ENCODE data around the gene FAM120B.

The FAM120B gene

DNA sequence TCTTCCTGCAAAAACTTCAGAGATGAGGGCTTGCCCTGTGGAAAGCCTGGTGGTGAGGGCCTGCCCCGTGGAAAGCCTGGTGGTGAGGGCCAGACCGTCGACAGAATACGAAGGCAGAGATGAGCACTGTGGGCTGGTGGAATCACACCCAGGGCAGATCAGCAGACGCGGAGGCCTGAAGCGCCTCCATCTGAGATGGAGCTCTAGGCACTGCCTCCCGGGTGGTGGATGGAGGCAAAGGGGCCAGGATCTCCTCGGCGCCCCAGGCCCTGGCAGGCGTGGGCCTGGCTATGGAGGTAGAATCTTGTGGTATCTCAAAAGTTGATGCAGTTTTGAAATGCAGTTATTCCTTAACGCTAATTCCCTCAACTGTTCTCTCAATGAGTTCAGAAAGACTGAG lies 141.8 kb downstream of the FAM120B start:
- no peak for DNase-seq

DNA sequence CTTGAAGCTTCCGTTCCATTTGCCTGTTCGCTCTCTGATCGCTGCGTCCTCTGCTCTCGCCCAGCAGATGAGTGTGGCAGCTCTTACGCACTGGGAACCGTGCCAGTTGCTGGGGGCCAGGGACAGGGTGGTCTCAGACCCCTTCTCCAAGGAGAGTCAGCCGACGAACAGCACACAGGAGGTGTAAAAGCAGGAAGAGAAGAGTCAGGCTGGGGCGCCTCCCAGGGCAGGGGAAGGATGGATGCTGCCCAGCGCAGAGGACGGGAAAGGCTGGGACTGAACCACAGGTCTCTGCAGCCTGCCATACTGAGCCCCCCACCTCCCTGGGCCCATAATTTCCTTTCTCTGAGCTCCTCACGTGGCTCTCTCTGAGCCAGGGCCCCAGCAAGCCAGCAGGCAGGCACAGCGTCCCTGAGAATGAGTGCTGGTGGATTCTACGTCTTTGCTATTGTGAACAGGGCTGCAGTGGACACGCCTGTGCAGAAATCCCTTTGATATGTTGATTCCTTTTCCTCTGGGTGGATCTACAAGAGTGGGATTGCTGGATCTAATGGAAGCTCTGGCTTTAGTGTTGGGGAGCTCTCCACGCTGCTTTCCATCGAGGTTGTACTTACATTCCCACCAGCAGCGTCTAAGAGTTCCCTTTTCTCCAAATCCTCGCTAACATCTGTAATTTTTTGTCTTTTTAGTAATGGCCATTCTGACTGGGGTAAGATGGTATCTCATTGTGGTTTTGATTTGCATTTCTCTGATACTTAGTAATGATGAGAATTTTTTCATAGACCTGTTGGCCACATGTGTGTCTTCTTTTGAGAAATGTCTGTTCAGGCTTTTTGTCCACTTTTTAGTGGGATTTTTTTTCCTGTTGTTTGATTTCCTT lies 142.4 kb downstream of the FAM120B start:
- DNase-seq, result no peak

DNA sequence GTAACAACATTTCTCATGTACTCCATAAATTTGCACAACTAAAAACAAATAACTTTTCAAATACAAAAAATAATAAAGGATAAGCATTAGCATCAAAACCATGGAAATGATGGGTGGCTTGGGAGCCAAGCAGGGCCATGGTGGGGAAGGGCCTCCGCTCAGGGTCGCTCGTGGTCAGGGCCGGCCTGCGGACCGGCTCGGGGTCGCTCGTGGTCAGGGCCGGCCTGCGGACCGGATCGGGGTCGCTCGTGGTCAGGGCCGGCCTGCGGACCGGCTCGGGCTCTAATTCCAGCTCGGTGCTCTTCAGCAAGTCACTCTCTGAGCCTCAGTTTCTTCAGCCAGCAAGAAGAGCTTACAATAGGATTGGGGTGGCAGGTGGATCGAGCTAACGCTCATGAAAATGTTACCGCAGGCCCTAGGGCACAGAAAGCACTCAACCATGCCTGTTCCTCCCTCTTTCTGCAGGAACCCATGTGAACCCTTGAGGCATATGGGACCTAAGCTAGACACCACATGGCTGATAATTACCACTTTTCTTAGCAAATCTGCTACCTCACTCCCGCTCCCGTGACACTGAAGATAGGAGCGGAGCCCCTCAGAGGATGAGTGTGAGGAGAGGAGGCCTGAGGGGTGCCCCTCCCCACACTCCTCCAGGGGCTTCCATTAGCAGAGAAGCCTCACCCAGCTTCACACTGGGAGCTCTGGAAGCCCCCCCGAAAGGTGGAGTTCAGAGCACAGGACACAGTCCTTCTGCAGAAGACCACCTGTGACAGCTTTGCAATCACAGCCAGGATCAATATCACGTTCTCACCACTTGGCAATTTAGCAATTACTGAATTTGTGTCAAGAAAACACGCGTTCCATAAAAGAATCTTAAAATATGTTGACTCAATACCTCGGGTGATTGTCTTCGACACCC lies 143.5 kb downstream of the FAM120B start:
- DNase-seq, result no peak

DNA sequence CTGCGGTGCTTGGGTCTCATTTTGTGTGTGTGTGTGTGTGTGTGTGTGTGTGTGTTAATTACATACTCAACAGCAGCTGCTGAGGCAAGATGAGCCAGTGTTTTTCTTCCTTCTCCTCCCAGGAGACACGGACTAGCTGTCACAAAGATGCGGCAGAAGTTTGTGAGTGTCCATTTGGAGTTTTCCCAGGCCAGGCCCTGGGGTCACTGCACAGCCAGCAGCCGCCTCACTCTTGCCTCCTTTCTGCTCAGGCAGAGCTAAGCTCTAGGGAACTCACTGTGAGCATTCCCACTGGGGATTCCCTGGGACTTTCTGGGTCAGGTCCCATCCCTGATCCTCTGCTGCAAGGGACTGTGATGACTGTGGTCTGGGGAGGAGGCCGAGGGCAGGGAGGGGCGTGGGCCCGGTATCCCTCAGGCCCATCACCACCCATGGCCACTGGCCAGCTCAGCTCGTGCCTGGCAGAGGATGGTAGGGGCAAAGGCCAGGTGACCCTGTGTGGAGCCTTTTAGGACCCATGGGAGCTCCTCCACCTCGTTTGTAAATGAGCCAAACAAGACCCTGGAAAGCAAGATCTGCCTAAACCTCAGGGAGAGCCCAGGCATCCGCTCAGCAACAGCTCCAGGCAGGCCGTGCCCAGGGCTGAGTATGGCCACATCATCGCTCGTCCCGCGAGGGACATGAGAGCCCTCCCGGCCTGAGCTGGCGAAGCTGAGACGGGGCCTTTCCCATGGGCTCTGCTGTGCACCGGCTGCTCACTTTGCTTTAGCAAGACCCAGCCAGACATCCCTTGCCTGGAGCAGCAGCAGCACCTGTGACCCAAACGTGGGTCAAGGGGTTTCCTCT lies 144.6 kb downstream of the FAM120B start:
- DNase-seq, result peak; percentile 43 to 67 (median 48)

DNA sequence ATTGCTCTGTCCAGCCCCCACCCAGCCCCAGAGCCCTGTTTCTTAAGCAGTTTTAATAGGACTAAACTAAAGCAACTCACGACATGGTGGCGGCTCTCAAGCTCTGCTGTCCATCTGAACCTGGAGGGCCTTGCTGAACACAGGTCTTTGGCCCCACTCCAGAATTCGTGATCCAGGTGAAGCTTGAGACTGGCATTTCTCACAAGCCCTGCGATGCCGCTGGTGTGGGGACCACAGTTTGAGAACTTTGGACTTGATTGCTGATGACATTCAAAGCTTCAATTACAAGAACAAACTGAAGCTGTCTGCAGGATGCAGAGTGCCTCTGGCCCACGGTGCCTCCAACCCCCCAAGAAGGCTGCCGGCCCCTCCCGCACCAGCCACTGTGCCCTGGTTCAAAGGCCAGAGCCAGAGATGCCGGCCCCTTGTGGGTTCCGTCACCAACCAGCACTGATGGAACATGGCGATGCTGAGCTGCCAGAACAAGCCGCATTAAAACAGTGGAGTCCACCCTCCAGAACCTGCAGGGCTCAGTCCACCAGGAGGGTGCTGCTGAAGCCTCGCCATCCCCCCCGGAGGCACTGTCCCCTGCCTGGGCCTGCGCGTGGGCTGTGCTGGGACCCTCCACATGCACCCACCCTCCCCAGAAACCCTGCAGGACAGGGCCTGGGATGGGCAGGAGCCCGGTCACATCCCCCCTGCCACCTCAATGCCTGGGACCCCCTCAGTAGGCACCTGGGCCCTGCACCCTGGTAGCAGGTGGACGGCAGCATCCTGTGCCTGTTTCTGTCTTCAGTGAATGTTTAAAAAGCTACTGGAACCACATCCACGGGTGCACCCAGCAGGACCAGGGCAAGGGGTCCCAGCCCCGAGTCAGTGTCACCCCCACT lies 145.4 kb downstream of the FAM120B start:
- no peak for DNase-seq

DNA sequence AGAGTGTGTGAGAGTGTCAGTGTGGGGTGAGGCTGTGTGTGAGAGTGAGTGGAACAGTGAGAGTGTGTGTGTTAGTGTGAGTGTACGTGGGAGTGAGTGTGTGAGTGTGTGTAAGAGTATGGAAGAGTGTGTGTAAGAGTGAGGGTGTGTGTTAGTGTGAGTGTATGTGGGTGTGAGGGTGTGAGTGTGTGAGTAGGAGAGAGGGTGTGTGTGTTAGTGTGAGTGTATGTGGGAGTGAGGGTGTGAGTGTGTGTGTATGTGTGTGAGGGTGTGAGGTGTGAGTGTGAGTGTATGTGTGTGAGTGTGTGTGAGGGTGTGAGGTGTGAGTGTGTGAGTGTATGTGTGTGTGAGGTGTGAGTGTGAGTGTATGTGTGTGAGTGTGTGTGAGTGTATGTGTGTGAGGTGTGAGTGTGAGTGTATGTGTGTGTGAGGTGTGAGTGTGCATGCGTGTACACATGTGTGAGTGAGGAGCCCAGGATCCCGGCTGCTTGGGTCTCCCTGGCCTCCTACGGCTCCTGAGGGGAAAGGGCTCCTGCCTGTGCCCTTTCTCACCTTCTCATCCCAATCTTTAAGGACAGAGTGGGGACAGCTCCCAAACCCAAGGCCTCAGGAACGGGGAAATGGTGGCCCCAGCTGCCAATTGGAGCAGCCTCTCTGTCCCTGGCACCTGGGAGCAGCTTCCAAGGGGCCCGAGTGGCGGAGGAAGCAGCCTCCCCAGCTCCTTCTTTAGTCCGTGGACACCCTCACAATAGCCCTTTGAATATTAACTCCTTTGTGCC lies 146.4 kb downstream of the FAM120B start:
- DNase-seq, result no peak

DNA sequence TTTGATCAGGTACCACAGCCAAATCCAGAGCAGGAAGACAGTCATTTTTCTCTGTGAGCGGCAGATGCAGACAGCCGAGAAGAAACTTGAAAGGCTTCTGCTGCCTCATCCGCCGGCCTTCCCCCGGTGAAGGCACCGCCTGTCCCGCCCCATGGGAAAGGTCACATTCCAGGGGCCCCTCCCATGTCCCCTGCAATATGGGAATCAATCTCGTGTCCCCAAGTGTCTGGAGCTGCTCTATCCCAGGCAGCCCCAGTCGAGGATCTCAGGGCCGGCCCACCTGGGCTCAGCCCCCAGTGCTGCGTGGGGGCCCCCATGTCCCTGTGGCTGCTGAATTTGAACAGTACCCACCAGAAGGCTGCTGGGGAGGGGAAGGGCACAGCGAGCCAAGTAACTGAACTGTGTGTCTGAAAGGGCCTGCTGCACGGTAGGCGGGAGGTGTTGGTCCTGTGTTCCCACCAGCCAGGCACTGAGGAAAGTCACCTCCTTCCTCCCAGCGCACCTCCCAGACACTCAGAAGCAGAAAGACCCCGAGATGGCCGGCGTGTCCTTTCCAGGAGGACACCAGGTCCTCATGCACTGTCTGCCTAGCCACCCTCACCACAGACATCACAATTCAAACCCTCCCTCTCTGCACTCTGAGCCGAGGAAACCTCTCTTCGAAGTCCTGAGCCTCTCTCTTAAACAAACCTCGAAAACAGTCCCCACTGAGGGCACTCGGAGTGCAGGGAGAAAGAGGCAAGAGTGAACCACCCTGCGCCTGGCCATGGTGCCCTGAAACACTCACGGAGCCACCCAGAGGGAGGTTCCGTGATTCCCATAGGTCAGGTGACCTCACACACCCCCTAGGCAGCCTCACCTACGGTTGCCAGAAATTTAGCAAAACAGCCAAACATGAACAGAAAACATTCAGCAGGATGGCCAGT lies 147.3 kb downstream of the FAM120B start:
- DNase-seq, result no peak

DNA sequence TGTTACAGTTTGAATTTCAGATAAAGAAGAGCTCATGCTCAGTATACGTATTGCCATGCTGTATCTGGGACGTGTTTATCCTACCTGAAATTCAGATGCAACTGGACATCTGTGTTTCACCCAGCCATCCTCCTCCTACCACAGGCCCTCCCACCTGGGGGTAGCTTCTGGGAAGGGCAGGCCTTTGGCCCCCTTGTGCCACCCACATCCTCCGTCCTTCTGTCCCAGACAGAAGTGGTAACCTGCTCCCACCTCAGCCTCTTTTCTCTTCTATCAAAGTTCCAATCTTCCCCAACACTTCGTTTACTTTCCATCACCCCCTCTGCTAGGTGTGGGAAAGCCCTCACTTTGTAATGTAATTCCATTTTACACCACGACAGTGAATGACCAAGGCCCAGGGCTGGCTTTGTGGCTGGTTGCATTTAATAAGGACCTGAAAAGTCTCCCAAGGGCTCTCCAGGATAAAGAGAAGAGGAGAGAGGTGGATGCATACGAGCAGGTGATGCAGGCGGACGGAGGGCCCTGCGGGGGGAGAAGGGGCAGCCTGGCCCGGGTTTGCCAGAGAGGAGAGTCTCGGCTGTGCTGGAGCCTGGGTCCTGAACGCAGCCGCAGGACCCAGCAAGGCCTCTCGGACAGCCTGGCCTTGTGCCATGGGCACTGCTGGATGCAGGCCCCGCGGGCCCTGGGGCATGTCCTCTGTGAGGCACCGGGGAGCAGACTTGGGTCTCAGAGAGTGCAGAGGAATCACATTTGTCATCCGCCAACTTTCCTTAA lies 148.1 kb downstream of the FAM120B start:
- DNase-seq, result no peak

DNA sequence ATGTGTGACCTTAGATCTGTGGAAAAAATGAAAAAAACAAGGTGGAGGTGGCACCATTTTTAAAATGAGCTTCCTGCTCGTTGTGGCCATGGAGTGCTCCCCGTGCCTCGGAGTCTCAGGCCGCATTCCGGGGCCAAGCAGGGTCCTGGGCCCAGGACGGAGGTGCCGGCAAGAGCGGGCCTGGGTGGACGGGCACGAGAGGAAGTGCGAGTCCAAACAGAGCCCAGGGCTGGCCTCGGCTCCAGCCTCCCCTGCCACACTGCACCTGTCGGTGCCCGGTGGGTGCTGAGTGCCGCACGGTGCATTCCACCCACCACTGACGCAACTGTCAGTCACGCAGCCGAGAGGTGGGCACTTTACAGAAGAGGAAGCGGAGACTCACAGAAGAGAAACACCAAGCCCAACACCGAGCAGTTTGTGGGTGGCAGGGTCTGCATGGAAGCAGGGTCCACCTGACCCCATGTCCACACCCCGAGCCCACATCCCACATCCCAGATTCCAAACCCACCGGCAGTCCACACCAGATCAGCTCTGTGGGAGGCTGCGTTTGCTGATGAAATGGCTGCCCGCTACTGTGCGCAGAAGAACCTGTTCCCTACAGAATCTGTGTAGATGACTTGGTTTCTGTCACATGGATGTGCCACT lies 148.9 kb downstream of the FAM120B start:
- no peak for DNase-seq

DNA sequence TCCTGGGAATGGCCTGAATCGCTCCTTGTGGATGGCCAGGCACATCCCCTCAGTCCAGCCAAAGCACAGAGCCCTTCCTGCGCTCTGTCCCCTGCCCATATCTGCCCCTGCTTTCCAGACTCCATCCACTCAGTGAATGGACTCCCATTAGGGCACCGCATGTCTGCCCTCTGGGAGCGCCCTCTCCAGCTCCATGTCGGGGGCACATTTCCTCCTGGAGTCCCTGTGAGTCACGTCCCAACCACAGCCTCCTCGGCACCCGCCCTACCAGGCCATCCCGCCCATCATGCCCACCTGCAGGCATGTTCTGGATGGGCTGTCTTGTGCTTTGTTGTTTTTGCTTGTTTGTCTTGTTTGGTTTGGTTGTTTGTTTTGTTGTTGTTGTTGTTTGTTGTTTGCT lies 149.8 kb downstream of the FAM120B start:
- no peak for DNase-seq

Measured in suppressor macrophage treated with lipopolysaccharide for 1 hour (primary cell).